PFSK-1 (cell line): Measurements from ENCODE around the gene PPARA.

ENCODE experiments used
- FOXP2 ChIP-seq: optimal IDR thresholded peaks from 2 replicates; pipeline ENCODE3; 2011; ENCODE audit warnings: borderline replicate concordance, control low read depth, inconsistent platforms; ENCODE audit not compliant: insufficient read depth; ENCODE audit errors: extremely low read length, extremely low read depth
- POLR2AphosphoS5 ChIP-seq: IDR thresholded peaks from 2 replicates; pipeline ENCODE4 v1.6.1; 2012; ENCODE audit warnings: low read depth, mild to moderate bottlenecking, control low read depth, low read length, moderate library complexity
- REST ChIP-seq, 2 experiments: IDR thresholded peaks; 2 replicates each; pipeline versions ENCODE4 v1.6.1 to v1.8.0; 2011 to 2012; ENCODE audit warnings: low read depth in 2 of 2, low read length in 2 of 2, control low read depth in 1 of 2, inconsistent platforms in 1 of 2, mild to moderate bottlenecking in 1 of 2, moderate library complexity in 1 of 2; ENCODE audit not compliant: insufficient read depth in 1 of 2
- SIN3A ChIP-seq: IDR thresholded peaks from 2 replicates; pipeline ENCODE4 v1.6.1; 2012; ENCODE audit warnings: mild to moderate bottlenecking, low read length, moderate library complexity, borderline replicate concordance; ENCODE audit not compliant: insufficient read depth
- TAF1 ChIP-seq: IDR thresholded peaks from 2 replicates; pipeline ENCODE4 v1.6.1; 2012; ENCODE audit warnings: low read length, control low read depth, borderline replicate concordance; ENCODE audit not compliant: insufficient read depth

PPARA gene

GRCh38 chr22:46225631-46226030 is 75.3 kb downstream of the PPARA start:
- TF ChIP-seq SIN3A (no peak), POLR2AphosphoS5 (no peak), FOXP2 (no peak), REST (IDR thresholded peaks at IDR 0.05; ENCODE audit: insufficient read depth in 1 of 2, low read depth in 2 of 2, low read length in 2 of 2) (no peak), TAF1 (no peak)

- no peak for TF ChIP-seq FOXP2
- no peak for TF ChIP-seq POLR2AphosphoS5
- TF ChIP-seq SIN3A: no peak
- no peak for TF ChIP-seq TAF1
- no peak for TF ChIP-seq REST (IDR thresholded peaks at IDR 0.05; ENCODE audit: insufficient read depth in 1 of 2, low read depth in 2 of 2, low read length in 2 of 2)
Measured at GRCh38 chr22:46226577-46226976, 76.3 kb downstream of the PPARA start.

- TF ChIP-seq FOXP2 (no peak), SIN3A (no peak), POLR2AphosphoS5 (no peak), TAF1 (no peak), REST (IDR thresholded peaks at IDR 0.05; ENCODE audit: insufficient read depth in 1 of 2, low read depth in 2 of 2, low read length in 2 of 2) (no peak)
Measured at GRCh38 chr22:46229701-46230100, 79.4 kb downstream of the PPARA start.

- TF ChIP-seq TAF1: no peak
Measured at GRCh38 chr22:46230262-46230901, 80.1 kb downstream of the PPARA start.

- TF ChIP-seq SIN3A (no peak), FOXP2 (no peak), TAF1 (no peak)
Measured at GRCh38 chr22:46233231-46233630, 82.9 kb downstream of the PPARA start.

- TF ChIP-seq FOXP2: no peak
- no peak for TF ChIP-seq POLR2AphosphoS5
- TF ChIP-seq REST (IDR thresholded peaks at IDR 0.05; ENCODE audit: insufficient read depth in 1 of 2, low read depth in 2 of 2, low read length in 2 of 2): no peak
Measured at GRCh38 chr22:46234969-46235368, 84.6 kb downstream of the PPARA start.
